Measurements from ENCODE around the gene BABAM2. TPM values are rescaled to one million over a fixed set of nuclear protein-coding genes. Genes with fewer than 3 reads are reported as not detected.

The BABAM2 gene
- total RNA-seq, 1 donor from 2014 or later = 41.0 TPM

DNA sequence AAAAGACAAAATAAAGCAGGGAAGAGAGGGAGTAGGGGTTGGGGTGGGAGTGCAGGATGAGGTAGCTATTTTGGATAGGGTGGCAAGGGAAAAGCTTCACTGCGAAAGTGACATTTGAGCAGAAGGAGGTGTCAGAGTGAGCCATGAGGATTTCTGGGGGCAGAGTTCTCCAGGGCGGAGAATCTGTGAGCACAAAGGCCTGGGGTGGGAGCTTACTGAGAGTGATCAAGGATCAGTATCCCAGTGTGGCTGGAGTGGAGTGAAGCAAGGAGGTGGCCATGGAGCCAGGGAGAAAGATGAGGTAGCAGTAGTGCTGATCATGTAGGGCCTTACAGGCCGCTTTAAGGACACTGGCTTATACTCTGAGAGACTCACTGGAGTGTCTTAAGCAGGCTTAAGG is 291.3 kb downstream of the BABAM2 start:
- no peak overlapping the region for H3K4me3 ChIP-seq
- no peaks in the 10 kb centered on the region for H3K27me3 ChIP-seq
- H3K27ac ChIP-seq = no peak overlapping the region
- H3K9me3 ChIP-seq = no peaks in the 10 kb centered on the region
- intact Hi-C loops (cut with DNase I) = no loop called here
- no peak for DNase-seq (ENCODE audit: extremely low spot score in 2 of 2)
- no peaks in the 10 kb centered on the region for H3K4me1 ChIP-seq
- H3K36me3 ChIP-seq = no peaks in the 10 kb centered on the region
- TF ChIP-seq, protein P1, sequence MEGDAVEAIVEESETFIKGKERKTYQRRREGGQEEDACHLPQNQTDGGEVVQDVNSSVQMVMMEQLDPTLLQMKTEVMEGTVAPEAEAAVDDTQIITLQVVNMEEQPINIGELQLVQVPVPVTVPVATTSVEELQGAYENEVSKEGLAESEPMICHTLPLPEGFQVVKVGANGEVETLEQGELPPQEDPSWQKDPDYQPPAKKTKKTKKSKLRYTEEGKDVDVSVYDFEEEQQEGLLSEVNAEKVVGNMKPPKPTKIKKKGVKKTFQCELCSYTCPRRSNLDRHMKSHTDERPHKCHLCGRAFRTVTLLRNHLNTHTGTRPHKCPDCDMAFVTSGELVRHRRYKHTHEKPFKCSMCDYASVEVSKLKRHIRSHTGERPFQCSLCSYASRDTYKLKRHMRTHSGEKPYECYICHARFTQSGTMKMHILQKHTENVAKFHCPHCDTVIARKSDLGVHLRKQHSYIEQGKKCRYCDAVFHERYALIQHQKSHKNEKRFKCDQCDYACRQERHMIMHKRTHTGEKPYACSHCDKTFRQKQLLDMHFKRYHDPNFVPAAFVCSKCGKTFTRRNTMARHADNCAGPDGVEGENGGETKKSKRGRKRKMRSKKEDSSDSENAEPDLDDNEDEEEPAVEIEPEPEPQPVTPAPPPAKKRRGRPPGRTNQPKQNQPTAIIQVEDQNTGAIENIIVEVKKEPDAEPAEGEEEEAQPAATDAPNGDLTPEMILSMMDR (IDR thresholded peaks at IDR 0.05) = no peak
- TF ChIP-seq POLR2AphosphoS5 (IDR thresholded peaks at IDR 0.05; ENCODE audit: insufficient read depth in 1 of 2, low read depth in 1 of 2) (no peak), POLR2A (IDR thresholded peaks at IDR 0.05) (no peak)

DNA sequence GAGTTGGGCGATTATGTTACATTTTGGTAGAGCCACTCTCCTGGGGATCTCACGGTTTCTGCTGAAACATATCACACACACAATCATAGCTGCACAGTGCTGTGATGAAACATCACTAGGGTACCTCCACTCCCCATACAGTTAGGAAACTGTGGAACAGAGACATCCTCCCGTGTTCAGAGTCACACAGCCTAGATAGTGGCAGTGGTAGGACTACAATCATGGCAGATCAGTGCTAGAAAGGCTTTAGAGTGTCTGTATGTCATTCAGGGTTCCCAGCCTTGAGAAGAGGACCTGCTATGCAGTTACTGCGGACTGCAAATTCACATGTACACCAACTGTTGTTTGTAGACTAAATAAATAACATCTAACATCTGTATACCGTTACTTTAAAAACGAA is 291.8 kb downstream of the BABAM2 start:
- intact Hi-C loops (cut with DNase I) = no loop called here
- no peak for TF ChIP-seq POLR2A (IDR thresholded peaks at IDR 0.05)
- TF ChIP-seq POLR2AphosphoS5 (IDR thresholded peaks at IDR 0.05; ENCODE audit: insufficient read depth in 1 of 2, low read depth in 1 of 2) = no peak
- TF ChIP-seq, protein P1 (IDR thresholded peaks at IDR 0.05) = no peak
- H3K4me1 ChIP-seq = no peaks in the 10 kb centered on the region
- H3K27me3 ChIP-seq = no peaks in the 10 kb centered on the region
- H3K27ac ChIP-seq = no peak overlapping the region
- DNase-seq (ENCODE audit: extremely low spot score in 2 of 2) = no peak
- no peaks in the 10 kb centered on the region for H3K9me3 ChIP-seq
- no peak overlapping the region for H3K4me3 ChIP-seq
- H3K36me3 ChIP-seq = no peaks in the 10 kb centered on the region

DNA sequence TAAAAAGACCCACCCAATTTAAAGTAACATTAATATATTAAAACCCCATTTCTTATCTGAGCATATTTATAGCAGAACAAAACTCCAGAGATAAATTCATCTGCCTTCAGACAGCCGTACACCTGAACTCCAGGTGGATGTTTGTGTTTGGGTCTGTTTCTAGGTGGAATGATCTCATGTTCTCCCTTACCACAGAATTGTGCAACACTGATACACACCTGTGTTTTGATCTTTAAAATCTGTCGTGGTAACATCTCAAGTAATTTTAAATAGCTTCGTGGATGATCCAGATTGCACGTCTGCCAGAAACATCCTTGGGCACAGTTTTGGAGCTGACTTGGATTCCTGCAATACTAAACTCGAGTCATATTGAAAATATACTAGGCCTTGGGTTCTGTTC is 294.6 kb downstream of the BABAM2 start:
- no peak overlapping the region for H3K27ac ChIP-seq
- no peak overlapping the region for H3K4me3 ChIP-seq
- no peaks in the 10 kb centered on the region for H3K4me1 ChIP-seq
- peak in 1 of 2 donors; percentile 41 for TF ChIP-seq POLR2AphosphoS5 (IDR thresholded peaks at IDR 0.05; ENCODE audit: insufficient read depth in 1 of 2, low read depth in 1 of 2)
- TF ChIP-seq, protein P1 (IDR thresholded peaks at IDR 0.05) = no peak
- no peaks in the 10 kb centered on the region for H3K36me3 ChIP-seq
- no peak for DNase-seq (ENCODE audit: extremely low spot score in 2 of 2)
- no peaks in the 10 kb centered on the region for H3K9me3 ChIP-seq
- no peaks in the 10 kb centered on the region for H3K27me3 ChIP-seq
- intact Hi-C loops (cut with DNase I) = no loop called here

DNA sequence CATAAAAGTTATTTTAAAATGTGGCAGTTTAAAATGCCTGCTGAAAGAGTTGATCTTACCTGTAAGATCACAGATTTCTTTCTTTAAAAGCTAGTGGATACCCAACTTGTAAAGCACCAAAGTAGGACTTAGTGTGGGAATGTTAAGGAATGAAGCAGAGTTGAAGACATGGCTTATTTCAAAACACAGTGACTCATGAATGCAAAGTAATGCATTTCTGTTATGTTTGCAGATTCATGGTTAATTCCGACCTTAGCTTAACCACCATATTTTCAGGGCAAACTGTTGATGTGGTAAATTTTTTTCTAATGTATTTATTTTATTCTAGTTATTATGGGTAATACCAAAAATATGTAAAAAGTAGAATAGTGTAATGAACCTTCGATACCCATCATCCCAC is 295.4 kb downstream of the BABAM2 start:
- H3K36me3 ChIP-seq = no peaks in the 10 kb centered on the region
- H3K27ac ChIP-seq = peak overlapping the region; percentile 32
- no peak for TF ChIP-seq POLR2AphosphoS5 (IDR thresholded peaks at IDR 0.05; ENCODE audit: insufficient read depth in 1 of 2, low read depth in 1 of 2)
- TF ChIP-seq, protein P1 (IDR thresholded peaks at IDR 0.05) = no peak
- no peak for TF ChIP-seq POLR2A (IDR thresholded peaks at IDR 0.05)
- H3K9me3 ChIP-seq = no peaks in the 10 kb centered on the region
- no peaks in the 10 kb centered on the region for H3K27me3 ChIP-seq
- no peak overlapping the region for H3K4me3 ChIP-seq
- no peaks in the 10 kb centered on the region for H3K4me1 ChIP-seq
- DNase-seq (ENCODE audit: extremely low spot score in 2 of 2) = no peak
- intact Hi-C loops (cut with DNase I) = no loop called here

DNA sequence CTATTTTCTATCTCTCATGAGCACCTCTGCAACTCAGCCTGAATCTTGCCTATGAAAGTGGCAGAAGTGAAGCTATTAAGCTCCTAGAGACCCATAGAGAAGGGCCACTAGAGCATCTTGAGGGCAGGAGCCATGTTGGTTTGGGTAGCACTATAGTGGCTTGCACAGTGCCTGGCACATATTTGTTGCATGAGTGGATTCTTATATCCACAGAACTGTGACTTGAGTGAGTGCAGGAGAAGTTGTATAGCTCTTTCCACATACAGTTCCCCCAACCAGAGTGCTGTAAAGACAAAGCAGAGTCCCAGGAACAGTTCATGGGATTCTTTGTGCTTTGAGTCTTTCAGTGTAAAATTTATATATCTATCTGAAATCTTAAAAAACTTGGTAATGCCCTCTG is 296.7 kb downstream of the BABAM2 start:
- H3K27me3 ChIP-seq = no peaks in the 10 kb centered on the region
- H3K9me3 ChIP-seq = no peaks in the 10 kb centered on the region
- H3K4me3 ChIP-seq = no peak overlapping the region
- no peaks in the 10 kb centered on the region for H3K36me3 ChIP-seq
- H3K4me1 ChIP-seq = no peaks in the 10 kb centered on the region
- intact Hi-C loops (cut with DNase I) = no loop called here
- H3K27ac ChIP-seq = no peak overlapping the region
- no peak for DNase-seq (ENCODE audit: extremely low spot score in 2 of 2)
- TF ChIP-seq POLR2A (IDR thresholded peaks at IDR 0.05) (no peak), POLR2AphosphoS5 (IDR thresholded peaks at IDR 0.05; ENCODE audit: insufficient read depth in 1 of 2, low read depth in 1 of 2) (no peak)
- TF ChIP-seq, protein P1 (IDR thresholded peaks at IDR 0.05) = no peak

Measured in vagina (tissue), 2 donors.